GM18526 (cell line): Measurements from ENCODE around the gene MADD.

ENCODE experiments used
- POLR2A ChIP-seq: IDR thresholded peaks from 3 replicates; pipeline ENCODE4 v1.6.1; 2011; ENCODE audit not compliant: insufficient read length; ENCODE audit errors: extremely low read depth

Gene MADD

GRCh38 chr11:47269829-47270305 is at the start of gene MADD:
TSS of gene MADD (plus strand) at chr11:47270133.
- TF ChIP-seq POLR2A = peak; percentile 85

- TF ChIP-seq POLR2A = no peak
Measured at GRCh38 chr11:47220401-47220821, 49.5 kb upstream of the MADD start.

DNA sequence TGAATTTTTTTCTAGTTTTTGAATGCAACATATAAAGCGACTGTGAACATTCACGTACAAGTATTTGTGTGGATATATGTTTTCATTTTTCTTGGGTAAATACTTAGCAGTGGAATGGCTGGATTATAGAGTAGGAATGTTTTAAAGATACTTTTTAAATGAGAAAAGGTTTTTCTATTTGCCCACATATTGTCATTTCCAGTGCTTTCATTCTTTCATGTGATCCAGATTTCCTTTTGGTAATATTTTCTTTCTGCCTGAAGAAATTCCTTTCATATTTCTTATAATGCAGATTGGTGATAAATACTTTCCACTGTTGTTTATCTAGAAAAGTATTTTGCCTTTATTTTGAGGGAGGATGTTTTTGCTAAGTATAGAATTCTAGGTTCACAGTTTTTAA is 47.2 kb upstream of the MADD start:
- TF ChIP-seq POLR2A = no peak

DNA sequence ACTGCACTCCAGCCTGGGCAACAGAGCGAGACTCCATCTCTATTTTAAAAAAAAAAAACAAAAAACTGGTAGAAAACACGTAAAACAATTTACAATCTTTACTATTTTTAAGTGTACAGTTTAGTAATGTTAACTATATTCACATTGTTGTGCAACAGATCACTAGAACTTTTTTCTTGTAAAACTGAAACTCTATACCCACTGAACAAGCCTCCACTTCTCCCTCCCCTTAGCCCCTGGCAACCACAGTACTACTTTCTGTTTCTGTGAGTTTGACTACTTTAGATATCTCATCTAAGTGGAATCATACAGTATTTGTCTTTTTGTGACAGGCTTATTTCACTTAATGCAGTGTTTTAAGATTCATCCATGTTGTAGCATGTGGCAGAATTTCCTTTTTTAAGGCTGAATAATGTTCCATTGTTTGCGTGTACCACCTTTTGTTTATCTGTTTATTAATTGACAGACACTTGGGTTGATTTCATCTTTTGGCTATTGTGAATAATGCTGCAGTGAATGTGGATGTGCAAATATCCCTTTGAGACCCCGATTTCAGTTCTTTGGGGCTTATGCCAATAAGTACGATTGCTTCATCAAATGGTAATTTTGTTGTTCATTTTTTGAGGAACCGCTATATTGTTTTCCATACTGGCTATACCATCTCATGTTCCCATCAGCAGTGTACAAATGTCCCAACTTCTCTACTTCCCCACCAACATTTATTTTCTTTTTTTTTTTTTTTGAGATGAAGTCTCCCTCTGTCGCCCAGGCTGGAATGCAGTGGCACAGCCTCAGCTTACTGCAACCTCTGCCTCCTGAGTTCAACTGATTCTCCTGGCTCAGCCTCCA is 44.2 kb upstream of the MADD start:
- TF ChIP-seq POLR2A = no peak

DNA sequence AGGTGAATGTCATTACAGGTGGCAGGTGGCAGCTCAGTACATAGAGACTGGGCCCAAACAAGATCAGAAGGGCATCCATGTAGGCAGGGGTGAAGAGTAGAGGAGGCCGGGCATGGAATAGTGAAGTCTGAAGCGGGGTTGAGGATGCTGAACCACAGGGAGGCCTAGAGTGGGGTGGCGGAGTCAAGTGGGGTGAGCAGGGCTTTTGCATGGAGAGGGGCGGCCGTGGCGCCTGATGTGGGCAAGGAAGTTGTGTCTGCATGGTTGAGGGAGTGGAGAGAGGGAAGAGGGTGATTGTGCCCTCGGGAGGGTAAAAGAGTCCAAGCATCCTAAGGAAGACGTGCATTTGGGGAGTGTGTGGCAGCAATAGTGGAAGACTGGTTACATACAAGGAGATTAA is 40.8 kb upstream of the MADD start:
- TF ChIP-seq POLR2A = no peak

DNA sequence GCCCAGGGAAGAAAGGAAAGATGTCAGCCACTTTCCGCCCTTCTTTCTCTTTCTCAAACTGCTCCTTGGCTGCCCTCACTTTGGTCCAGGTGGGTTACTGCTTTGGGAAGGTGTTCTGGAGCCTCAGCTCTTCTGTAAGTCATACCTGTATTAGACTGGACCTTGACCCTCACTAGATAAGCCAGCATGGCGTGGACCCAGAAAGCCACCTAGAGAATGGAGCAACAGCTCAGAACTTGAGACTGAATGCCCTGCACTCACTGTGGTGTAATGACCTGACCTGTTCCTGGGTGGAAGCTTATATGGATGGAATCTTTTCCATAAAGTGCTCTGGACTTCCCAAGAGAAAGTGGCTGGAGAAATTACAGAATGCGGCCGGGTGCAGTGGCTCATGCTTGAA is 36.9 kb upstream of the MADD start:
- TF ChIP-seq POLR2A = no peak

GRCh38 chr11:47233989-47234668 is 35.8 kb upstream of the MADD start:
- no peak for TF ChIP-seq POLR2A

DNA sequence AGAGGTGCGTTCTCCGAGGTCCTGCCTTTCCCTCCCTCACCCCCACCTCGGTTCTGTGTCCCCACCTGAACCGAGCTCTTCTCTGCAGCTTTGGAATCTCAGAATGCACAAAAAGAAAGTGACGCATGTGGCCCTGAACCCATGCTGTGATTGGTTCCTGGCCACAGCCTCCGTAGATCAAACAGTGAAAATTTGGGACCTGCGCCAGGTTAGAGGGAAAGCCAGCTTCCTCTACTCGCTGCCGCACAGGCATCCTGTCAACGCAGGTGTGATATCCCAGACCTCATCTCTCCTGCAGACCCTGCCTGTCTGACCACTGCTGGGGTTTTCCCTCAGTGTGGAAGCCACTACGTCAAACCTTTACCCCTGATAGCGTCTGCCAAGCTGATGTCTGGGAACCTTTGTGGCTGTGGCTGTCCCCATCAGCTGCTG is 35.2 kb upstream of the MADD start:
- no peak for TF ChIP-seq POLR2A

GRCh38 chr11:47235163-47235562 is 34.8 kb upstream of the MADD start:
- no peak for TF ChIP-seq POLR2A

GRCh38 chr11:47236482-47236881 is 33.5 kb upstream of the MADD start:
- TF ChIP-seq POLR2A = no peak

DNA sequence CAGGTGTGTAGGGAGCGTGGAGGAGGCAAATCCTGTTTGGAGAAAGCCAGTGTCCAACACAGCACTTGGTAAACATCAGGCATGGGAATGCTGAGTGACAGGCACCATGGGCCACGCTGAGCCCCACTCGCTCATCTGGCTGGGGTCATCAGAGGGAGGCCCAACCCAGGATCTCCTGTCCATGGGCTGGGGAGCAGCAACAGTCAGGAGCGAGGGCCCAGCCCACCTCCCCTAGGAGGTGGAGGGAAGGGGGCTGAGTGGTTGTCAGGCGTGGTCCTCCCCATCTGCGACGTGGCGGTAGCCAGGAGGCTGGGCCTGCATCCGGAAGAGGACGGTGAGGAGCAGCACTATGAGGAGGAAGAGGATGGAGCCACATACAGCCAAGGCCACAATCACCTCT is 30.1 kb upstream of the MADD start:
- no peak for TF ChIP-seq POLR2A

GRCh38 chr11:47241841-47242301 is 28.1 kb upstream of the MADD start:
- TF ChIP-seq POLR2A = no peak

DNA sequence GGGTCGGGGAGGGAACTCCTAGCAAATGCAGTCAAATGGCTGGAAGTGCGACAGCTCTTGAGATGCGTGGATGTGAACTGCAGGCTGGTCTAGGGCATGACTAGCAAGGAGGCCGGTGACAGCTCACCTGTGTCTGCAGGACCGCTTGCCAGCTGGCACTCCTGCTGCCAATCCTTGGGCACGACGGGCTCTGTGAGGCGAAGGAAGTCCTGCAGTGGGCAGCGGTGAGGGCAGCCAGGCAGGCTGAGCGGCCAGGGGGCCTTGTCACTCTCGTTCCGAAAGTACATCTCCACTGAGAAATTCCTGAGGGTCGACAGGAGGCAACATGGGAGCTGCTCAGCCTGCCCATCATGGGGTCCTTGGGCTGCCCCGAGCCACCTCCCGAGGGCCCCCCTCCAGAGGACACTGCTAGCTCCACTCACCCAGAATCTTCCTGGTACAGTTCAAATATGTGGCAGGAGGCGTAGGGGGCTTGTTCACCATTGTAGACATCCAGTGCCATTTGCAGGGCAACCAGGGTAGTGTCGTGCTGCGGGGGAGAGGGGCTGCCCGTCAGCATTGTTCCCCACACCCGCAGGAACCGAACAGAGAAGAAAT is 27.2 kb upstream of the MADD start:
- TF ChIP-seq POLR2A = no peak

- no peak for TF ChIP-seq POLR2A
Measured at GRCh38 chr11:47243454-47243853, 26.5 kb upstream of the MADD start.

DNA sequence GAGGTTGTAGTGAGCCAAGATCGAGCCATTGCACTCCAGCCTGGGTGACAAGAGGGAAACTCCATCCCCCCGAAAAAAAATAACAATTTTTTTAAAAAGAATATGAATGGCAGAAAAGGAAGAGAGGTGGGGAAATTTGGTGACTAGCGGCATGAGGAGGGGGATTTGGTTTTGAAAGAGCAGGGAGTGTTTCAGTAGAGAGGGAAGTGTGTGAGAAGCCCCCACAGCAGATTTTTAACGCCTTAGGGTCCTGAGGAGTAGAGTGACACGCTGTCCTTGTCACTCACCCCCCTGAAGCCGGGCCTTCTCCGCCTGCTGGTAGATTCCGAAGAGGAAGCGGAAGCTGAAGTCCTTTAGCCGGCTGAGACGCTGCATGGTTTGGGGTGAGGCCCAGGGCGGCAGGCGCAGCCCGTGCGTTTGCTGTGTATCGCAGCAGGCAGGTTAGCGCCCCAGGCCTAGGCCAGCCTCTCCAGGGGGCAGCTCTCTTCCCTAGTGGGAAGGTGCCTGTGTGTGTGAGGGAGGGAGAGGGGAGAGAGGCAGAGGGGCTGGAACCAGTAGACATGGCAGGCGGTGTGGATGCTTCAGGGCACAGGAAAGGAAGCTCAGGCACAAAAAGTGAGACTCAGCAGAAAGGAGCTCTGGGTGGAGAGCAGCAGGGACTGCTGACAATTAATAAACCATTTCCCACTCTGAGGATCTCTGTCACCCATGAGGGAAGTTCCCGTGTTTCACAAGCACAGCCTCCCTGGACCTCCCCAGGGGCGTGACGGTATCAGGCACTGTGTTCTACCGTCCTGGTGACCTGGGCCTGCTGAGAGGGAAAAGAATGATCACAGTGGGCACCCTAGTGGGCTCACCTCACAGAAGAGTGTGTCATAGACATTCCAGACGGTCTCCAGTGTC is 25.2 kb upstream of the MADD start:
- no peak for TF ChIP-seq POLR2A
